Limb (tissue), 2 donors: ENCODE results near the gene DISP3.

Experiments used
- DNase-seq, 2 donors: peaks; one replicate each; pipeline ENCODE4 v3.0.0-alpha.2; 2016; ENCODE audit errors: extremely low spot score in 2 of 2

Gene DISP3

GRCh38 chr1:11487196-11487751 is 8.3 kb downstream of the DISP3 start:
- no peak for DNase-seq

DNA sequence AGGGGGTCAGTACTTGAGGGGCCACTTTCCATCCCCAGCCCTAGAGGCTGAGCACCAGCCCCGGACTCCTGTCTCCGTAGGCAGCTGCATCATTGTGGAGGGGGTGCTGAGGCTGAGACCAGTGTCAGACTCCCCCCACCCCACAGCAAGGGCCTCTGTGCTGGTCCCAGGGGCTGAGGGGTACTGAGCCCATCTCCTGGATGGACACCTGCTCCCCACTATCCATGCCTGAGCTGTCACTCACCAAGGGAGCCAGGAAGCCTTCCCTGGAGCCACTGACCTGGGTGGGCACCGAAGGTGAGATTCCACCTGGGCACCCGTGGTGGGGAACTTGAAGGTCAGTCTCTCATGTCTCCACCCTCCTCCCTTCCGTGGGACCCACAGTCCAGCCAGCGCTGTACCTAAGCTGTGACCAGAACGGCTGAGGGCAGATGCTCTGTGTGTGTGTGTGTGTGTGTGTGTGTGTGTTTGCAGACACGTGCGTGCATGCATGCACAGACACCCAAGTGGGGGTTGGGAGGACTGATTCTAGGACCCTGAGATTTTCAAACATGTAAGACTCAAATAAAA is 9.3 kb downstream of the DISP3 start:
- no peak for DNase-seq

DNA sequence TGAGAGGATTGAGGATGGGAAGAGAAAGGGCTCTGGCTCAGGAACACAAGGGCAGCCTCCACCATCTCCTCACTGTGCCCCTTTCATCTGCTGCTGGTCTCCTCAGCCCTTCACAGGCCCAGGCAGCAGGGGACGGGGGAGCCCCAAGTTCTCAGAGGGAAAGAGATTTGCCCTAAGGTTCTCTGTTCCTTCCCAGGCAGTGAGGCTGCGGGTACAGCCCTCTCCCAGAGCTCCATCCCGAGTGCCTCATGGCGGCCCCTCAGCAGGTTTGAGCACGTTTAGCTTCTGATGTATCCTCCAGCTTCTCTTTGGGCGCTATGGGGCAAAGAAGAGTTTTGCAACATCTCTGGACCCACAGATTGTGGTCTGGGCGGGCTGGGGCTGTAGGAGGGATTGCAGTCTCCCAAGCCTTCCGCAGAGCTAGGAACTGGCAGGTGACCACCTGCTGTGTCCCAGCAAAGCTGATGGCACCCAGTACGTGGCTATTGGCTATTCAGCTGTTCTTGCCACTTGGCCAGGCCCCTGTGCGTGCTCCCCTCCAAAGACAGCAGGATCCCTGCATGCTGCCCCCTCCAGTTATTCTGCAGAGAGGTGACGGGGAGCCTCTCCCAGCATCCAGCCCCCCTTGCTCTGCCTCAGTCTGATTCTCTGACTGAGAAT is 10.1 kb downstream of the DISP3 start:
- no peak for DNase-seq

DNA sequence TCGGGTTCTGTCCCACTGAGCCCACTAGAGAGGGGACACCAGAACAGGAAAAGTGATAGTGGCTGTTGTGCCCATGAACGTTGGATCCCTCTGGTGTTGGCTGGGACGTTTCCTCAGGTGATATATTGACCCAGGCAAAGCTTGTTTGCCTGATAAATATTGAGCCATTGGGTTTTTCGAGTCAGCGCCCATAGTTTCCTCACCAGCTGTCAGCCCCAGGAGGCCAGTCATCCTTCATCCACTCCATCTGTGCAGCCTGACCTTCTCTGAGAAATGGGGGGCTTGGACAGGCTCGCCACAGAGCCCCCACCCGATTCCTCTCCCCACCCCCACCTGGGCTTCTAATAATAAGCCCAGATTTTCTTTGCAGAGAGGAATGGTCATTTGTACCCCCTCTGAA is 13.3 kb downstream of the DISP3 start:
- no peak for DNase-seq

DNA sequence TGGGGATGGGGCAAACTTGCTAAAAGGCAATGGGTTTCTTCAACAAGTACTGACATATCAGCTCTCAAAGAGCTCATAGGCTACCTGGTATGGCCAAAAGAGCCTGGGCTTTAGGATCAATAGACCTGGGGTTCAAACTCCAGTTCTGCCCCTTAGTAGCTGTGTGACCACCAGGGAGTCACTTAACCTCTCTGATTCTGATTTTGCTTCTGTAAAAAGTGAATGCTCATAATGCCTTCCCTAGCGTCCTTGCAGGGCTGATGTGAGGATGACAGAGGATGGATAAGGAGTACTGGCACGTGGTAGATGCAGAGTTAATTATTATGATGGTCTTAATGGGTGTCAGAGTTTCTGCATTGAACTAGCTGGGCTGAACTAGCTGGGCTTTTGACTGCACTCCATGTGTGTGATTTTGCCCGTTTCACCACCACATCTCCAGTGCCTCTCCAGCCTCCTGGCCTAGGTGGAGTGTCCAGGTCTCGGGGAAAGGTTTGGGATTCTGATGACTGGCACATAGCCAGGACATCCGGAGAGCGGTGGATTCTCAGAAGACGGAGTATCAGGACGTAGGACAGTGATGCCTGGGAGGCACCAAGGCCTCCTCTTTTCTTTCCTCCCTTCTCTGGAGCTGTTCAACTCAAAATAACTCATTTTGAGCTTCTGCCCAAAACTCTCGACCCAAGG is 15.2 kb downstream of the DISP3 start:
- no peak for DNase-seq

GRCh38 chr1:11494771-11495170 is 15.8 kb downstream of the DISP3 start:
- no peak for DNase-seq

DNA sequence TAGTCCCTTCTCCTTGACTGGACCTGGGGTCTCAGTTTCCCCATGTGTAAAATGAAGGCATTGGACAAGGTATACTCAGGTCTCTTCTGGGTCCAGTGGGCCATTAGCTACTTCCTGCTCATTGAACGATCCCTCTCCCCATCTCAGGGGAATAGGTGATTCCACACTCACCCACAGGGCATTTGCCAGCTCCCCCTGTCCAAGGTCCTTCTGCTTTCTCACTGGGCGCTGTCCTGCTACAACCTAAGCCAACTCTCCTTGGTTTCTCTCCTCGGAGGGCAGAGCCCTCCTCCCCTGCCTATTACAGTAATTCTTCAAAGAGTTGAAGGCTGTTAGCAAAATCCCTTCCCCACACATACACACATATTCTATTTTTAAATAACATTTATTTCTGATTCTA is 16.6 kb downstream of the DISP3 start:
- no peak for DNase-seq

- no peak for DNase-seq
Observed at GRCh38 chr1:11496551-11497080, 17.7 kb downstream of the DISP3 start.

DNA sequence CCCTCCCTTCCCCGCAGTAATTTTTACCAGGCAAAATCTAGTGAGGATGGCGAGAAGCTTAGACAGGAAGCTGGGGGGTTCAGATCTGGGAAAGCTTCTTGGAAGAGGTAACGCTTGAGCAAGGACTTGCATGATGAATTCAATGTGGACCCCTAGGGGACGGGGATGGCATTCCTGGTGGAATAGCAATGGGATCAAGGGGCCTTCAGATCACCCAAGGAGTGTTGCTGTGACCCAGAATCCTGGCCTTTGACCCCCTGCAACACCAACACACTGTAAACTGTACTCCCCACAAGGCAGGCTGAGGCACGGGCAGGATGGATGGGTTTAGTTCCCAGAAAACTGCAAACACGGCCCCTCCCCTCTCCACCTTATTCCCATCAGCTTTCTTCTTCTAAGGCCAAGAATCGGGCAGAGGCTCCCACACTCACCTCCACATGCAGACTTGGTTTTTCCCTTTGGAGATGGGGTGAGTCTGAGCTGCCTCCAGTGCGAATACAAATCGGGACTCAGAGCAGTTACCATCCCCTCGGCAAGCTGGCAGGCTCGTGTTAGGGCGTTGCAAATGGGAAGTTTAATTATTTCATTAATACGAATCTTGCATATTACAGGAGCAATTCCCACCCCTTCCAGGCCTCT is 20.1 kb downstream of the DISP3 start:
- no peak for DNase-seq

DNA sequence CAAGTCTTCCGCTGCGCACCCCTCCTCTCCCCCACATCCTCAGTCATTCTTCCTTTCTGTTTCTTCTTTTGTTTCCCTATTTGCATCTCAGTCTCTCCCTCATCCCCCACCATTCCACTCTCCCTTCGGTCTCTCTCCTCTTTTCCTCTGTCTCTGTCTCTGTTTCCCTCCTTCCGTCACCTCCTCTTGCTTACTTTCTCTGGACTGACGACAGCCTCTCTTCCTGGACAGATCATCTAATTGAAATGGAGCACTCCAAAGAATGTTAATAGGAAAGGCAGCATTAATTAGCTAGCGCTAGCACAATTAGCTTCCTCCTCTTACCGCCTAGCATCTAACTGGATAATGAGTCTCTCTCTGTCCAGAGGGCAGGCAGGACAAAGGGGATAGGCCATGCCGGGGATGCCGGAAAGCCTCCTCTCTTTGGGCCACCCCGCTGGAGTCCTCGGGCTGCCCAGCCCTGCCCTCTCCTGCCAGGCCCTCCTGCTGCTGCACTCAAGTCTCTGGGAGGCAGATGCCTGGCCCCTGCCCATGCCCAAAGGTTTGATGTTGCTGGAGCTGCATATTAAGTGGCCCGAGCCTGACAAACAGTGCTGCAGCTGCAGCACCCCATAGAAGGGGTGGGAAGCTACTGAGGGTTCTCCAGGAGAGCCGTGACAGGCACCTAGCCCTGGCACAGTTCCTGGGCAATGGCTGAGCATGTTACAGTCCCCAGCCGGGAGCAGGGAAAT is 20.8 kb downstream of the DISP3 start:
- no peak for DNase-seq

DNA sequence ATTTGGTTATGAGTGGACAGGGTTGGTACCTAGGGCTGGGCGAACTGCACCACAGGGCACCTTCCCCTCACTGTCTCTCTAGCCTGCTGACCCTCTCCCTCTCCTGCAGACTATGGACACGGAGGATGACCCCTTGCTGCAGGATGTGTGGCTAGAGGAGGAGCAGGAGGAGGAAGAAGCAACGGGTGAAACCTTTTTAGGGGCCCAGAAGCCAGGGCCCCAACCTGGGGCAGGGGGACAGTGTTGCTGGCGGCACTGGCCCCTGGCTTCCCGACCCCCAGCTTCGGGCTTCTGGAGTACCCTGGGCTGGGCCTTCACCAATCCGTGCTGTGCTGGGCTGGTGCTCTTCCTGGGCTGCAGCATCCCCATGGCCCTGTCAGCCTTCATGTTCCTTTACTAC is 21.9 kb downstream of the DISP3 start:
- DNase-seq = no peak

DNA sequence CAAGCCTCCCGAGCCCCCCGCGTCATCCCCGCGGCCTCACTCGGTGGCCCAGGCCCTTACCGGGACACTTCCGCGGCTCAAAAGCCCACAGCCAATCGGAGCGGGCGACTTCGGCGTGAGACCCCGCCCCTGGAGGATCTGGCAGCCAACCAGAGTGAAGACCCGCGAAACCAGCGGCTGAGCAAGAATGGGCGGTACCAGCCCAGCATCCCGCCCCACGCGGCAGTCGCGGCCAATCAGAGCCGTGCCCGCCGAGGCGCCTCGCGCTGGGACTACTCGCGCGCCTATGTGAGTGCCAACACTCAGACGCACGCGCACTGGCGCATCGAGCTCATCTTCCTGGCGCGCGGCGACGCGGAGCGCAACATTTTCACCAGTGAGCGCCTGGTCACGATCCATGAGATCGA is 22.5 kb downstream of the DISP3 start:
- peak; percentile 18 to 65 for DNase-seq

GRCh38 chr1:11501906-11502485 is 23.0 kb downstream of the DISP3 start:
- DNase-seq = no peak

GRCh38 chr1:11502516-11502915 is 23.6 kb downstream of the DISP3 start:
- no peak for DNase-seq

DNA sequence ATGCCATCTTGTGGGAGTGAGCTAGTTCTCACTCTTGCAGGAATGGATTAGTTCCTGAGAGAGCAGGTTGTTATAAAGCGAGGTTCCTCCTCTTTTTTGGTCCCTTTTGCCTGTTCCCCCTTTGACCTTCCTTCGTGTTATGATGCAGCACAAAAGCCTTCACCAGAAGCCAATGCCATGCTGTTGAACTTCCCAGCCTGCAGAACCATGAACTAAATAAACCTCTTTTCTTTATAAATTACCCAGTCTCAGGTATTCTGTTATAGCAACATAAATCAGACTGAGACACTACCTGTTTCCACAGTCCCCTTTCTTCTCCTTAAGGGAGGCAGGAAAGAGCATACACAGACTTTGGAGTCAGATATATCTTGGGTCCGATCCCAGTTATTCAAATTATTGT is 25.6 kb downstream of the DISP3 start:
- DNase-seq = no peak

DNA sequence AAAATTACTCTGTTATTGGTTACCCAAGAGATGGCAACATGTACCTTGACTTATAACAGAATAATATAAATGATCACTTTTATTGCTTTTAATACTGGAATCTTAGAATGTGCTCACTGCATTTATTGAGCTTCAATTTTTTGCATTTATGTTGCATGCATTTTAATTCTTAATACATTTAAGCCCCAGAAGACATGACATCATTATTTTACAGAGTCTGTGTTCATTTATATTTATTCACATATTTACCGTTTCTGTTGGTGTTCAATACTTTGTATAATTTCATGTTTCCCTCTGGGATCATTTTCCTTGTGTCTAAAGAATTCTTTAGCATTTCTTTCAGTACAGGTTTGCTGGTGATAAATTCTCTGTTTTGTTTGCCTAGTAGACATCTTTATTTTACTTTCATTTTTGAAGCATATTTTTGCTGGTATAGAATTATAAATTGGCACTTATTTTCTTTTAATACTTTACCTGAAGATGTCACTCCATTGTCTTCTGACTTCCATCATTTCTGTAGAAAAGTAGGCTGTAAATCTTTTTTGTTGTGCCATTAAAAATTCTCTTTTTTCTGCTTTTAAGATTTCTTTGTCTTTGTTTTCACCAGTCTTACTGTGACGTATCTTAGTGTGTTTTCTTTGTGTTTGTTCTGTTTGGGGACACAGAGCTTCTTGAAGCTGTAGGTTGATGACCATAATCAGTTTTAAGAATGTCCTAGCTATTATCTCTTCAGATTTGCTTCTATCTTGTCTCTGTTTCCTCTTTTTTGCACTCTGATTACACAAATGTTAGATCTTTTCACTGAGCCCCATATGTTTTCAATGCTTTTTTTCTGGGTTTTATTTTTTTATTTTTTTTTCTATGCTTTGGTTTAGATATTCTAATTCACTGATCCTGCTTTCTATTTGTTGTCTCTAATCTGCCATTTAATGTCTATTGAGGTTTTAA is 26.9 kb downstream of the DISP3 start:
- DNase-seq = no peak

GRCh38 chr1:11507309-11507708 is 28.4 kb downstream of the DISP3 start:
- no peak for DNase-seq

DNA sequence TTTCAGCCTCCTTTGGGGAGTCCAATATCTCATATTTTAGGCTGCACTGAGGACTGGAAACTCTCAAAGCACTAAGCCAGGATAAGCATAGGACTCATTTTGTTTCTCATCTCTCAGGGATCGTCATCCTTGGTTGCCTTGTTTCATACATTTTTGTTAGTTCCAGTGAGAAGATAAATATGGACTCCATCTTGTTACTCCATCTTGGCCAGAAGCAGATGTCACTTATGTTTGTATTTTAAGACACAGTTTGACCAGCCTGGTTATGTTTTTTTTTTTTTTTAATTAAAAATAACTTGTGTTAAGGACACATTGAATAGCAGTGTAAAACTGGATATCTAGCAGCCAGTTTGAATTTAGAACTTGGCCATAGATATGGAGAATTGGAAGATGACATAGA is 34.7 kb downstream of the DISP3 start:
- no peak for DNase-seq

DNA sequence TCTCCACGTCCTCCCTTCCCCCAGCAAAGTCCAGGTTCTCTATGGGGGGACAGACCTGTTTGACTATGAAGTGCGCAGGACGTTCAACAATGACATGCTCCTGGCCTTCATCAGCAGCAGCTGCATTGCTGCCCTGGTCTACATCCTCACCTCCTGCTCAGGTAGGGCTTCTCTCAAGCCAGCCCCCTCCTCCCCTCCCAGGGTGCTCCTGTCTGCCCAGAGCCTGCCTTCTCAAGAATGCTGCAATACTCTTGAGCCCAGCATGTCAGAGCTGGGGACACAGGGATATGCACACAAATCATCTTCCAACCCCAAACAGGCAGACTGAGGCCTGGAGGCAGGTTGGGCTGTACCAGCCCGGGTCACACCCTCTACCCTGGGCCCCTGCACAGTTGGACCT is 35.4 kb downstream of the DISP3 start:
- DNase-seq = no peak
